Sigmoid colon (tissue), 7 donors: ENCODE results near the gene SELPLG. TPM values are rescaled to one million over a fixed set of nuclear protein-coding genes. Genes with fewer than 3 reads are reported as not detected.

ENCODE experiments used
- DNase-seq: peaks from one replicate; pipeline ENCODE4 v3.0.0-alpha.2; 2019
- H3K27ac ChIP-seq, 4 donors: fragments of 200-600 bp; sonication (generic); one replicate each; pipeline ENCODE4 v1.5.1; 2016 to 2019; ENCODE audit warnings: mild to moderate bottlenecking in 1 of 4
- H3K27me3 ChIP-seq, 3 donors: fragments of 200-600 bp; sonication (generic); one replicate each; pipeline ENCODE4 v1.5.1; 2019; ENCODE audit warnings: mild to moderate bottlenecking in 1 of 3
- H3K36me3 ChIP-seq, 4 donors: fragments of 200-600 bp; sonication (generic); one replicate each; pipeline ENCODE4 v1.5.1; 2016 to 2019
- H3K4me1 ChIP-seq, 4 donors: fragments of 200-600 bp; sonication (generic); one replicate each; pipeline ENCODE4 v1.5.1; 2017 to 2019
- H3K4me3 ChIP-seq, 4 donors: fragments of 200-600 bp; sonication (generic); one replicate each; pipeline ENCODE4 v1.5.1; 2017 to 2019; ENCODE audit warnings: mild to moderate bottlenecking in 2 of 4, moderate library complexity in 1 of 4
- H3K9me3 ChIP-seq, 4 donors: fragments of 200-600 bp in 3 of 4; sonication (generic) in 3 of 4; one replicate each; pipeline versions ENCODE4 v1.5.1 to v1.6.1; 2013 to 2019
- EP300 ChIP-seq, 4 donors: sonication (generic); formaldehyde crosslinking; IDR thresholded peaks; one replicate each; pipeline ENCODE4 v1.6.1; 2017; ENCODE audit warnings: antibody characterized with exemption in 4 of 4
- POLR2A ChIP-seq, 2 donors: fragments of 450-650 bp; IDR thresholded peaks; one replicate each; pipeline ENCODE4 v1.6.1; 2016; ENCODE audit warnings: antibody characterized with exemption in 2 of 2, mild to moderate bottlenecking in 2 of 2, moderate library complexity in 2 of 2
- POLR2AphosphoS5 ChIP-seq, 4 donors: sonication (generic); formaldehyde crosslinking; IDR thresholded peaks; one replicate each; pipeline ENCODE4 v1.6.1; 2017; ENCODE audit warnings: antibody characterized with exemption in 4 of 4
- WGBS, 2 donors: extraction: QIAGEN DNeasy Blood & Tissue Kit; methylation state at CpG; one replicate each; pipeline ENCODE4 v1.1.7; 2013; 5-methylcytosine and 5-hydroxymethylcytosine counted together
- intact Hi-C: fragments of 100-400 bp; cut with DNase I; formaldehyde crosslinking; loops from one replicate; pipeline ENCODE4 v1.15.1; 2023
- polyA plus RNA-seq, 3 donors: library from polyadenylated mRNA; stranded (reverse); fragments of 200-250 nt; gene quantifications; one replicate each; pipeline ENCODE4 v1.2.3, GENCODE V29; 2013
- total RNA-seq, 4 donors: library from RNA; depleted of rRNA; stranded (reverse); fragments of >200 nt; gene quantifications; one replicate each; pipeline ENCODE4 v1.1.0, GENCODE V29; 2016
- TF ChIP-seq, protein P1 (sequence below), 4 experiments: fragments of 450-650 bp in 3 of 4; fragments of 200-600 bp in 1 of 4; IDR thresholded peaks; one replicate each; pipeline ENCODE4 v1.5.1; 2016 to 2019; ENCODE audit warnings: antibody characterized with exemption in 4 of 4, mild to moderate bottlenecking in 3 of 4, moderate library complexity in 2 of 4
- donor health status: healthy with polysubstance abuse.
- donor health status: Bipolar disorder and iron deficiency.
- donor health status: healthy.

Gene SELPLG
- total and polyA plus RNA-seq, 7 donors = 1.8 to 26.1 (median 6.7) TPM

DNA sequence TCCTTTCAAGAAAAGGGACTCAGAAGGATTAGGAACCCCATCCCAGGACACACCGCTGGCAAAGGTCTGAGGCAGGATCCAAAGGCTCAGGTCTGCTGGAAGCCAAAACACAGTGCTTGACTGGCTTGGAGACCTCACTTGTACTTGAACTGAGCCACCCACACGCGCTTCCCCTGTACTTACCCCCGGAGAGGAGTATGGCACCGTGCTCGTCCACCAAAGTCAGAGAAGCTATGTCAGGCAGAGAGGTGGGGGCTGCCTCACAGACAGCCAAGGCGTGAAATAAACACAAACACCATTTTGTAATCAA lies 11.1 kb upstream of the SELPLG start:
- Histone ChIP-seq H3K4me1 (peaks cover 0 to 43% (median 31%) of the 10 kb centered on the region in 4 donors), H3K9me3 (no peaks in the 10 kb centered on the region), H3K27ac (peak overlapping the region in 3 of 4 donors; percentile 55 to 63 (median 61)), H3K27me3 (no peaks in the 10 kb centered on the region), H3K36me3 (peaks cover 23 to 54% (median 33%) of the 10 kb centered on the region in 4 donors), H3K4me3 (no peak overlapping the region)
- DNase-seq = no peak
- WGBS, 2 donors = 95 to 97% methylated on average over 7 of the region's 7 CpGs
- intact Hi-C loops = no loop called here
- TF ChIP-seq, protein P1, sequence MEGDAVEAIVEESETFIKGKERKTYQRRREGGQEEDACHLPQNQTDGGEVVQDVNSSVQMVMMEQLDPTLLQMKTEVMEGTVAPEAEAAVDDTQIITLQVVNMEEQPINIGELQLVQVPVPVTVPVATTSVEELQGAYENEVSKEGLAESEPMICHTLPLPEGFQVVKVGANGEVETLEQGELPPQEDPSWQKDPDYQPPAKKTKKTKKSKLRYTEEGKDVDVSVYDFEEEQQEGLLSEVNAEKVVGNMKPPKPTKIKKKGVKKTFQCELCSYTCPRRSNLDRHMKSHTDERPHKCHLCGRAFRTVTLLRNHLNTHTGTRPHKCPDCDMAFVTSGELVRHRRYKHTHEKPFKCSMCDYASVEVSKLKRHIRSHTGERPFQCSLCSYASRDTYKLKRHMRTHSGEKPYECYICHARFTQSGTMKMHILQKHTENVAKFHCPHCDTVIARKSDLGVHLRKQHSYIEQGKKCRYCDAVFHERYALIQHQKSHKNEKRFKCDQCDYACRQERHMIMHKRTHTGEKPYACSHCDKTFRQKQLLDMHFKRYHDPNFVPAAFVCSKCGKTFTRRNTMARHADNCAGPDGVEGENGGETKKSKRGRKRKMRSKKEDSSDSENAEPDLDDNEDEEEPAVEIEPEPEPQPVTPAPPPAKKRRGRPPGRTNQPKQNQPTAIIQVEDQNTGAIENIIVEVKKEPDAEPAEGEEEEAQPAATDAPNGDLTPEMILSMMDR (IDR thresholded peaks at IDR 0.05) = no peak
- TF ChIP-seq POLR2AphosphoS5 (IDR thresholded peaks at IDR 0.05) = no peak

DNA sequence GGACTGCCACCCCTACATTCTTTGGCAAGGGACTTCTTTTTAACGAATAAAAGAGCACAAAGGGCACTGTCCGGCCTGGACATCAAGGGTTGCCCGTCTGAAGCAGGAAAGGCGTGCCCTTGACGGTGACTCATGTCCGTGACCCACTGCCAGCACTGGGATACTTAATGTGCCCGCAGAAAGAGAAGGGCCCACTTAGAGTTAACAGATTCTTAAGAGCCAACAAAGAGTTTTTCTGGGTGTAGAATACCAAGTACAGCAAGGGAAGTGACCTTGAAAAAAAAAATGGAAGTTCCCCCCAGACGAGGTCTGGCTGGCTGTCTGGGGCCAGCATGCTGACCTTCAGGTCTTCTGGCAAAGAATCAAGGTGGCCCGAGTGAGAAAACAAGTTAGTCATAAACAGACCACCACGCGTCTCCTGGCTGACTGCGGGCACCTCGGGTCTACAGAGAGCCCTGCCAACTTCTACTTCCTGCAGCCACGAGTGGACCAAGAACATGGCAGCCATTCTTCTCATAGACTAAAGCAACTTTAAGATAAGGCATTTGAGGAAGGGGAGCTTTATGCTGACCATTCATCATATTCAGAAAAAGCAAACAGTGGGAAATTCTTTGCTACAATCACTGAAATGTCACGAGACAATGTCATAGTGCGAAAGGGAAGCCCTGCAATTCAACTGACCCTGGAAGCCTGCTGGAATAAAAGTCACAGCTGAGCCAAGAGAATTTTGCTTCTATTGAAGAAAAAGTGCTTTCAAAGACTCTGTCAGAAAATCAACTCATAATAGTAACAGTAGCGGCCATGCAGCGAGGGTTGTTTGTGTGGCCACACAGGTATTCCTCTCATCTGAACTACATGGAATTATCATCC lies 10.5 kb upstream of the SELPLG start:
- 75 to 79% methylated on average over 18 of the region's 18 CpGs for WGBS, 2 donors
- Histone ChIP-seq H3K27me3 (no peaks in the 10 kb centered on the region), H3K9me3 (no peaks in the 10 kb centered on the region), H3K4me1 (peaks cover 0 to 43% (median 26%) of the 10 kb centered on the region in 4 donors), H3K36me3 (peaks cover 23 to 48% (median 32%) of the 10 kb centered on the region in 4 donors), H3K4me3 (no peak overlapping the region), H3K27ac (peak overlapping the region; percentile 55 to 63 (median 60))
- peak; percentile 80 for DNase-seq
- peak in 3 of 4 donors; percentile 17 to 54 (median 49) for TF ChIP-seq POLR2AphosphoS5 (IDR thresholded peaks at IDR 0.05)
- no peak for TF ChIP-seq EP300 (IDR thresholded peaks at IDR 0.05)
- intact Hi-C loops = no loop called here

DNA sequence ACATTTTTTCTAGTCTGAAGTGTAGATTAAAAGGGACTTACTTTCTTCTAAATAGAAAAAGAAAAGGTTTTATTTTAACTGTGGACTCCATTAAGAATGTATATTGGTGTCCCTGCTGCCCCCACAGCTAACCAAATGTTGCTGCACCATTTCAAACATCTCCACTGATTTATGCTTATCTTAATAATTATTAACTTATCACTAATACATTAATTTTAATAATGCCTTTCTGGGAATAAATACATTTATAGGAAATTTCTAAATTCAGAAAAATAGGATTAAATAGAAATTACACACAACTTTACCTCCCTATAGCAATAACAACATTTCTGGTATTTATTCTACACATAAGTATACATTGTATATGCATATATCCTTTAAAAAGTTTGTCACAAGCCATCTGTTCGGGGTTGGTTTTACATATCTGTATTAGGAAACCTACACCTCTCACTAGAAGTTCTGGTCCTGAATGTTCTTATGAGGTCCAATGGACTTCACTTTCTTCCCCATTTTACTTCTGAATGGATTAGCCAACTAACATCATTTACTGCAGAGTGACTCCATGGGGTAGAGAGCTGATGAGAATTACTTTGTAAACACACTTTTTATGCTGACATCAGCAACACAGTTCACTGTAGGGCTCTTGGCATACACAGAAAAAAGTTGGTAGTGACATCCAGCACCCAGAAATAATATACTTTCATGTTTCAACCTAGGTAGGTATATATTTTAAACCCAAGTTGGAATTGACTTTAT lies 9.4 kb upstream of the SELPLG start:
- no peak for TF ChIP-seq EP300 (IDR thresholded peaks at IDR 0.05)
- TF ChIP-seq POLR2AphosphoS5 (IDR thresholded peaks at IDR 0.05) = peak in 1 of 4 donors; percentile 7
- Histone ChIP-seq H3K36me3 (peaks cover 13 to 37% (median 21%) of the 10 kb centered on the region in 4 donors), H3K4me3 (no peak overlapping the region), H3K9me3 (no peaks in the 10 kb centered on the region), H3K27me3 (no peaks in the 10 kb centered on the region), H3K27ac (peak overlapping the region; percentile 55 to 63 (median 60)), H3K4me1 (peaks cover 0 to 54% (median 33%) of the 10 kb centered on the region in 4 donors)
- DNase-seq = no peak
- intact Hi-C loops = no loop called here
- WGBS, 2 donors = 97% methylated on average over 1 of the region's 1 CpG

DNA sequence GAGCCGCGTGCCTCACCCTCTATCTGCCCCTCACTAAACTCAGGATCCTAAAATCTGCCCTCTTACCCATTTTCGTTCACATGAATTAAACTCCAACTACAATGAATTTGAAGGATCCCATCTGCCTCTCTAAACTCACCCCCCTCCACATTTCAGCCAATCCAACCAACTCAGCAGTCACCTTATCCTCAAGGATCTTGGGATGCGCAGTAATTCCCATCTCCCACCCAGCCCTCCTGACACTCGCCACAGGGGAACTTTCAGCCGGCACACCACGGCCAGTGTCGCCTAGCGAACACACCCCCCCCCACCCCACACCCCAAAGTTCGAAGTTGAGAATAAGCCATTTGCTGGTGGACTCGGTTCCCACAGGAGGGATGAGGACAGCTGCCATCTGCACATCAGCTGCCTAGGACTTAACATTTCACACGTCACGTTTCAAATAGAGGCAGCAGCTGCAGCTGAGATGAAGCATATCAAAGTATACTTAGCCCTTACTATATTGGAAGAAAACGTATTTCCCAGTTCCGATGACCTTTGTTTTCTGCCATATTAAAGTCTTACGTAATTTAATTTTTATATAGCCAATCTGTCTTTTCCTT lies 8.7 kb upstream of the SELPLG start:
- 65 to 75% methylated on average over 16 of the region's 16 CpGs for WGBS, 2 donors

DNA sequence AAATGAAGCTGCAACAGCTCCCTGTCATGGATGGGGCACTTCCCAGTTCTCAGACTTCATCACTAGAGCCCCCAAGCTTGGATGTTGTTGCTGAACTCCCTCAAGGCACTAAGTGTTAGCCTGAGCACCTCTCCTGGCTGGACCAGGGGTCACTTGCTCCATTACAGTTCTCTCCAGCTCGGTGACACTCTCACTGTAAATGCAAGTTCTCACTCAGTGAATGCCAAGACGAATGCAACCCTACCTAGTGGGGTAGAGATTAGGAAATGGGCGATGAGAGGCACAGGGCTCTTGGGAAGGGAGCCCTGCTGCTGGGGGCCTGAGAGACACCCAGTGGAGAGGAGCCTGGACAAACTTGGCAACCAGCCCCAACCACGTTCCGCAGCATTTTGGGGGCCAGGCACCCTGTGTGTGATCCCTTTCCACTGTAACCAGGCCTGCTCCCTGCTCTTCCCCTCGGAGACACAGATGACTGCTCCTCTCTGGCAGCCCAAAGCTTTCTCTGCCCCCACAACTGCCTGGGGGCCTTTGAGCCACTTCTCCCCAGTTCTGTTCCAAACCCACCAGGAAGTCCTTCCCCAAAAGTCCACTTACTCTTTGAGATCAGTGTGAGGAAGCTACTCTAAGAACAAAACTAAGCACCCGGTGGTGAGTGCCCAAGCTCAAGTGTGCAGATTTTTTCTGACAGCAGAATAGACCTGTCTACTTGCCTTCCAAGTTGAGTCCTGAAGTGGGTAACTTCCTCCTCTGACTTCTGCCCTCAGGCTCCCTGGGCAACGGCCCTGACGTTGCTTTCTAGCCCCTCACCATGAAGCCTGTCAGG lies 8.0 kb upstream of the SELPLG start:
- no peaks in the 10 kb centered on the region for H3K27me3 ChIP-seq
- no peak for DNase-seq
- no peak for TF ChIP-seq POLR2A (IDR thresholded peaks at IDR 0.05)
- TF ChIP-seq POLR2AphosphoS5 (IDR thresholded peaks at IDR 0.05) = peak in 2 of 4 donors; percentile 50 to 52
- H3K27ac ChIP-seq = peak overlapping the region; percentile 41 to 64 (median 58)
- H3K36me3 ChIP-seq = peaks cover 9 to 23% (median 11%) of the 10 kb centered on the region in 4 donors
- H3K9me3 ChIP-seq = no peaks in the 10 kb centered on the region
- peaks cover 0 to 67% (median 45%) of the 10 kb centered on the region in 4 donors for H3K4me1 ChIP-seq
- 64 to 76% methylated on average over 9 of the region's 9 CpGs for WGBS, 2 donors
- no peak overlapping the region for H3K4me3 ChIP-seq
- intact Hi-C loops = no loop called here

More for the DNA sequence above, 8.7 kb upstream of the SELPLG start:
- H3K9me3 ChIP-seq = no peaks in the 10 kb centered on the region
- H3K27me3 ChIP-seq = no peaks in the 10 kb centered on the region
- intact Hi-C loops = no loop called here
- peak overlapping the region; percentile 41 to 64 (median 58) for H3K27ac ChIP-seq
- TF ChIP-seq EP300 (IDR thresholded peaks at IDR 0.05) (no peak), POLR2A (IDR thresholded peaks at IDR 0.05) (no peak), POLR2AphosphoS5 (IDR thresholded peaks at IDR 0.05) (peak in 1 of 4 donors; percentile 9)
- peaks cover 11 to 30% (median 14%) of the 10 kb centered on the region in 4 donors for H3K36me3 ChIP-seq
- no peak for DNase-seq
- H3K4me1 ChIP-seq = peaks cover 0 to 61% (median 40%) of the 10 kb centered on the region in 4 donors
- no peak overlapping the region for H3K4me3 ChIP-seq
